Nephron (organoid): Measurements from ENCODE around the gene RGS14.
"Not testable (repeated sequence)": the region's sequence is repeated elsewhere in the genome, so short reads cannot be mapped to it uniquely, and the experiment has no call there.

Experiments
- H3K27ac Mint-ChIP-seq, 3 experiments: 2 replicates each; pipeline ENCODE4 v1.8.0; 2020; ENCODE audit warnings: mixed read lengths in 3 of 3, mild to moderate bottlenecking in 2 of 3, moderate library complexity in 1 of 3
- H3K27me3 Mint-ChIP-seq: 2 replicates; pipeline ENCODE4 v1.8.0; 2021; ENCODE audit warnings: low read depth, mild to moderate bottlenecking, moderate library complexity, mixed read lengths
- H3K36me3 Mint-ChIP-seq: 2 replicates; pipeline ENCODE4 v1.8.0; 2020; ENCODE audit warnings: low read depth, mixed read lengths
- H3K4me1 Mint-ChIP-seq: 2 replicates; pipeline ENCODE4 v1.8.0; 2020; ENCODE audit warnings: mixed read lengths
- H3K4me3 Mint-ChIP-seq, 3 experiments: 2 replicates each; pipeline ENCODE4 v1.8.0; 2020; ENCODE audit warnings: mild to moderate bottlenecking in 3 of 3, mixed read lengths in 3 of 3, moderate library complexity in 2 of 3
- H3K9me3 Mint-ChIP-seq: 2 replicates; pipeline ENCODE4 v1.8.0; 2020; ENCODE audit warnings: mixed read lengths
- CTCF ChIP-seq, 3 experiments: fragments of 200-600 bp; sonication (generic); IDR thresholded peaks; one replicate each; pipeline ENCODE4 v1.5.0; 2021; ENCODE audit warnings: antibody characterized with exemption in 3 of 3; ENCODE audit not compliant: unreplicated experiment in 3 of 3

Gene RGS14

GRCh38 chr5:177409043-177409801 lies 51.5 kb downstream of the RGS14 start, which contains the start of gene F12:
F12 (minus strand) TSS chr5:177409564; CDS start chr5:177409527, 37 bp downstream.
- H3K4me3 Mint-ChIP-seq = no peak within 1 kb of the TSS
- H3K9me3 Mint-ChIP-seq = no peaks in the 10 kb centered on the region
- no peak within 1 kb of the TSS for H3K27ac Mint-ChIP-seq
- H3K27me3 Mint-ChIP-seq = peaks cover 51% of the 10 kb centered on the region
- peaks cover 4% of the 10 kb centered on the region for H3K4me1 Mint-ChIP-seq
- TF ChIP-seq CTCF (IDR thresholded peaks at IDR 0.05; ENCODE audit: unreplicated experiment in 3 of 3) = no peak
- no peaks in the 10 kb centered on the region for H3K36me3 Mint-ChIP-seq

DNA sequence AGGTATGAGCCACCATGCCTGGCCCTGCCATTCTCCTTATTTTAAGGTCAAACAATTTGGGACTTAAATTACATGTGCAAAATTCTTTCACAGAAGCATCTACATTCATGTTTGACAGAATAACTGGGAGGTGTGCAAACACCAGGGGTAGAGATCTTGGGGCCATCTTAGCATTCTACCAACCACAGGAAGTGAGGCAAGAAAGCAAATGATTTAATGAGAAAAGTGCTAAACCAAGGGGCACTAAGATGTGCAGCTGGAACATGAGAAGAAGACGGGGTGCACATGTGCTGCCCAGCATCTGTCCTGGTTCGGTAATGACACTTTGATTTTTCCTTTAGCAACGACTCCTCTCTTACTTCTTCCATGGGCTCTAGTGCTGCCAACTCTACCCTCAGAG lies 52.9 kb downstream of the RGS14 start:
- H3K27me3 Mint-ChIP-seq = peaks cover 43% of the 10 kb centered on the region
- no peak overlapping the region for H3K4me3 Mint-ChIP-seq
- no peak for TF ChIP-seq CTCF (IDR thresholded peaks at IDR 0.05; ENCODE audit: unreplicated experiment in 3 of 3)
- H3K9me3 Mint-ChIP-seq = no peaks in the 10 kb centered on the region
- no peaks in the 10 kb centered on the region for H3K36me3 Mint-ChIP-seq
- H3K27ac Mint-ChIP-seq = no peak overlapping the region
- no peaks in the 10 kb centered on the region for H3K4me1 Mint-ChIP-seq

DNA sequence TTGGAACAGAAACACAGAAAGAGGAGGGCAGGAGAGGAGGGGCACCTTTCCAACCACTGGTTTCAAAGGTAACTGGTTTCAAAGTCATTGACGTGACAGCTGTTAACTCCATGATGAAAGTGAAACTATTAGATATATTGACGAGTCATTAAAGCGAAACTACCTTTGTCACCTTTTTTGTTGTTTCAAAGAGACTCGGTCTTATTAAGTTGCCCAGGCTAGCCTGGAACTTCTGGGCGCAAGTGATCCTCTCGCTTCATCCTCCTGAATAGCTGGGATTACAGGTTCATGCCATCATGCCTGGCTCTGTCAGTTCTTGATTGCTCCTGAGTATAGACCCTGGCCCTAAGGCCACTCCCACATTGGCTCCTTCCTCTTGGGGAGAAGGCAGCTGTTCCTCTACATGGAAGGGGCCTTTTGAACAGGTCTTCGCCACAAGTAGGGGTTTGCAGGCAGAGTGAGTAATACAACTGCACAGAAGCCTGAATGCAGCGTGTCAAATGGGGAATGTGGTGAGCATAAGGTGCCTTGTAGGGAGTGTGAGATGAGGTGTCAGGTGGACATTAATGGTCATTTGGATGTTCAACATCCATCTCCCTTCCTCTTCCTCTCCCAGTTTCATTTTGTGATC lies 55.0 kb downstream of the RGS14 start:
- no peaks in the 10 kb centered on the region for H3K36me3 Mint-ChIP-seq

GRCh38 chr5:177414481-177414880 lies 56.8 kb downstream of the RGS14 start:
- peaks cover 22% of the 10 kb centered on the region for H3K27me3 Mint-ChIP-seq
- H3K36me3 Mint-ChIP-seq = no peaks in the 10 kb centered on the region
- no peaks in the 10 kb centered on the region for H3K4me1 Mint-ChIP-seq
- TF ChIP-seq CTCF (IDR thresholded peaks at IDR 0.05; ENCODE audit: unreplicated experiment in 3 of 3) = no peak
- no peaks in the 10 kb centered on the region for H3K9me3 Mint-ChIP-seq
- no peak overlapping the region for H3K4me3 Mint-ChIP-seq
- H3K27ac Mint-ChIP-seq = no peak overlapping the region

More for the DNA sequence above, 55.0 kb downstream of the RGS14 start:
- Mint-ChIP-seq H3K4me1 (no peaks in the 10 kb centered on the region), H3K27me3 (peaks cover 31% of the 10 kb centered on the region), H3K27ac (no peak overlapping the region), H3K9me3 (no peaks in the 10 kb centered on the region), H3K4me3 (no peak overlapping the region)
- TF ChIP-seq CTCF (IDR thresholded peaks at IDR 0.05; ENCODE audit: unreplicated experiment in 3 of 3) = no peak

DNA sequence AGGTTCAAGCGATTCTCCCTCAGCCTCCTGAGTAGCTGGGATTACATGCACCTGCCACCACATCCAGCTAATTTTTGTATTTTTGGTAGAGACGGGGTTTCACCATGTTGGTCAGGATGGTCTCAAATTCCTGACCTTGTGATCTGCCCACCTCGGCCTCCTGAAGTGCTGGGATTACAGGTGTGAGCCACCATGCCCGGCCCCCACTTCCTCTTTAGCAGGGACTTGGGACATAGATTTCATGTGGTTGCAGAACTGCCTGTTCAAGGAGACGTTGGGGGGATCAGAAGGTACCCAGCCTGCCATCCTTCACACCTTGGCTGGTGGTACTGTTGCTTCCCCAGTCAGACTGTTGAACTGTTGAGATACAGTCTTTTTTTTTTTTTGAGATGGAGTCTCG lies 59.4 kb downstream of the RGS14 start:
- not testable (repeated sequence) for H3K36me3 Mint-ChIP-seq, H3K4me1 Mint-ChIP-seq, H3K27ac Mint-ChIP-seq, H3K9me3 Mint-ChIP-seq, H3K4me3 Mint-ChIP-seq
- H3K27me3 Mint-ChIP-seq = peaks cover 23% of the 10 kb centered on the region

DNA sequence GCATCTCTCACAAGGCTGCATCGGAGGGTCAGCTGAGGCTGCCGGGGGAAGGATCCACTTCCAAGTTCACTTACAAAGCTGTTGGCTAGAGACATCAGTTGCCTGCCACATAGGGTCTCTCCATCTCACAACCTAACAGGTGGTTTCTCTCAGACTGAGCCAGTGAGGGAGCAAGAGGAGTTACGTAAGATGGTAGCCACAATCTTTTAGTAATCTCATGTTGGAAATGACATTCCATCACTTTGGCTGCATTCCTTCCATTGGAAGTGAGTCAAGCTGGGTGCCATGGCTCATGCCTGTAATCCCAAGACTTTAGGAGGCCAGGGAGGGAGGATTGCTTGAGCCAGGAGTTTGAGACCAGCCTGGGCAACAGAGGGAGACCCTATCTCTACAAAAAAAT lies 61.3 kb downstream of the RGS14 start:
- no peaks in the 10 kb centered on the region for H3K9me3 Mint-ChIP-seq
- no peak overlapping the region for H3K27ac Mint-ChIP-seq
- H3K4me3 Mint-ChIP-seq = no peak overlapping the region
- H3K36me3 Mint-ChIP-seq = no peaks in the 10 kb centered on the region
- H3K4me1 Mint-ChIP-seq = peaks cover 7% of the 10 kb centered on the region
- peaks cover 12% of the 10 kb centered on the region for H3K27me3 Mint-ChIP-seq
- TF ChIP-seq CTCF (IDR thresholded peaks at IDR 0.05; ENCODE audit: unreplicated experiment in 3 of 3) = no peak

GRCh38 chr5:177420472-177420871 lies 62.7 kb downstream of the RGS14 start:
- not testable (repeated sequence) for H3K4me1 Mint-ChIP-seq

More at GRCh38 chr5:177420472-177420871, 62.7 kb downstream of the RGS14 start:
- H3K9me3 Mint-ChIP-seq, H3K4me3 Mint-ChIP-seq, H3K27me3 Mint-ChIP-seq, H3K27ac Mint-ChIP-seq, H3K36me3 Mint-ChIP-seq: not testable (repeated sequence)
